Stimulated activated CD4-positive, alpha-beta T cell treated with anti-CD3 and anti-CD28 coated beads, TNF-alpha, amount 100 ng/mL, for 4 hours (primary cell): ENCODE measurements around the gene RPL6.

Experiments used
- DNase-seq, 3 experiments: peaks; one replicate each; pipeline ENCODE4 v3.0.0-alpha.2; 2020; ENCODE audit warnings: low read depth in 3 of 3

The RPL6 gene

GRCh38 chr12:112380663-112381405, 28.6 kb downstream of the RPL6 start:
- DNase-seq = no peak

GRCh38 chr12:112375105-112375504, 34.3 kb downstream of the RPL6 start:
- no peak for DNase-seq

- no peak for DNase-seq
Observed at GRCh38 chr12:112374166-112374740, 35.2 kb downstream of the RPL6 start.

GRCh38 chr12:112370868-112371510, 38.4 kb downstream of the RPL6 start:
- no peak for DNase-seq

GRCh38 chr12:112370199-112370598, 39.2 kb downstream of the RPL6 start:
- no peak for DNase-seq

GRCh38 chr12:112368856-112369255, 40.5 kb downstream of the RPL6 start:
- no peak for DNase-seq

- no peak for DNase-seq
Observed at GRCh38 chr12:112367965-112368364, 41.4 kb downstream of the RPL6 start.

GRCh38 chr12:112362310-112362709, 47.1 kb downstream of the RPL6 start:
- DNase-seq = no peak

- no peak for DNase-seq
Observed at GRCh38 chr12:112361271-112361670, 48.1 kb downstream of the RPL6 start.

- DNase-seq = no peak
Observed at GRCh38 chr12:112359290-112359689, 50.1 kb downstream of the RPL6 start.

- no peak for DNase-seq
Observed at GRCh38 chr12:112357214-112357613, 52.2 kb downstream of the RPL6 start.
